Retina (tissue), 1 donor: ENCODE measurements around the gene GSPT1.
"Not testable (repeated sequence)": the region's sequence is repeated elsewhere in the genome, so short reads cannot be mapped to it uniquely, and the experiment has no call there.

Experiments
- DNase-seq: peaks from one replicate; pipeline ENCODE4 v3.0.0-alpha.2; 2016

Gene GSPT1

GRCh38 chr16:11851294-11852091 is 64.3 kb downstream of the GSPT1 start, which contains the start of gene RSL1D1:
Gene RSL1D1, minus strand, starts transcription at chr16:11851542. Its CDS starts 30 bp downstream, at chr16:11851512.
- DNase-seq, result peak; percentile 98

- DNase-seq, result no peak
Measured at GRCh38 chr16:11848842-11849241, 66.9 kb downstream of the GSPT1 start.

- no peak for DNase-seq
Measured at GRCh38 chr16:11844499-11844898, 71.3 kb downstream of the GSPT1 start.

- DNase-seq, result no peak
Measured at GRCh38 chr16:11843861-11844260, 71.9 kb downstream of the GSPT1 start.

- no peak for DNase-seq
Measured at GRCh38 chr16:11843206-11843605, 72.5 kb downstream of the GSPT1 start.

GRCh38 chr16:11841026-11841425 is 74.7 kb downstream of the GSPT1 start:
- no peak for DNase-seq

GRCh38 chr16:11836650-11837244 is 79.0 kb downstream of the GSPT1 start:
- no peak for DNase-seq

GRCh38 chr16:11835891-11836649 is 79.7 kb downstream of the GSPT1 start:
- no peak for DNase-seq

GRCh38 chr16:11835309-11835708 is 80.4 kb downstream of the GSPT1 start:
- DNase-seq, result no peak

- no peak for DNase-seq
Measured at GRCh38 chr16:11833951-11834695, 81.6 kb downstream of the GSPT1 start.

- DNase-seq, result no peak
Measured at GRCh38 chr16:11828696-11829095, 87.1 kb downstream of the GSPT1 start.

- not testable (repeated sequence) for DNase-seq
Measured at GRCh38 chr16:11825520-11826165, 90.1 kb downstream of the GSPT1 start.

- DNase-seq, result no peak
Measured at GRCh38 chr16:11824362-11824761, 91.4 kb downstream of the GSPT1 start.

GRCh38 chr16:11823645-11824044 is 92.1 kb downstream of the GSPT1 start:
- not testable (repeated sequence) for DNase-seq

- DNase-seq, result no peak
Measured at GRCh38 chr16:11819798-11820197, 96.0 kb downstream of the GSPT1 start.

GRCh38 chr16:11818970-11819369 is 96.8 kb downstream of the GSPT1 start:
- not testable (repeated sequence) for DNase-seq
